GM12878 (cell line): ENCODE measurements around the gene SIRT7. TPM values are rescaled to one million over a fixed set of nuclear protein-coding genes. Genes with fewer than 3 reads are reported as not detected.

Experiments
- ATF7 ChIP-seq: fragments of 450-650 bp; IDR thresholded peaks from 2 replicates; pipeline ENCODE4 v1.6.1; 2016; ENCODE audit warnings: low read depth, mild to moderate bottlenecking
- LARP7 ChIP-seq: fragments of 450-650 bp; IDR thresholded peaks from 2 replicates; pipeline ENCODE4 v1.6.1; 2017; ENCODE audit warnings: mild to moderate bottlenecking
- RFX5 ChIP-seq: IDR thresholded peaks from 2 replicates; pipeline ENCODE4 v1.6.1; 2011; ENCODE audit warnings: low read depth, low read length, improper control_type of control experiment
- ZNF24 ChIP-seq: fragments of 450-650 bp; IDR thresholded peaks from 2 replicates; pipeline ENCODE4 v1.6.1; 2017; ENCODE audit warnings: antibody characterized with exemption, mild to moderate bottlenecking
- polyA plus RNA-seq, 11 experiments: library from polyadenylated mRNA; depleted of rRNA in 4 of 11; unstranded in 6 of 11; stranded (reverse) in 5 of 11; fragments of >200 nt; fragmentation: Nextera tagmentation in 4 of 11; fragmentation: Illumina TruSeq in 1 of 11; extraction: Ambion mirVana in 4 of 11; extraction: Trizol in 1 of 11; gene quantifications; 1 replicate in 1 of 11; 2 replicates in 10 of 11; pipeline versions ENCODE4 v1.2.1 to v1.2.3, GENCODE V29; 2011 to 2016; ENCODE audit warnings: inconsistent platforms in 2 of 11, missing spikeins in 2 of 11, low read depth in 1 of 11
- total RNA-seq, 4 experiments: library from RNA; depleted of rRNA in 3 of 4; stranded (reverse); fragments of >200 nt in 3 of 4; fragmentation: Illumina TruSeq in 1 of 4; extraction: Trizol in 1 of 4; gene quantifications; 2 replicates each; pipeline versions ENCODE4 v1.2.1 to v1.2.3, GENCODE V29; 2013 to 2021
- TF ChIP-seq, protein P1 (sequence below): fragments of 450-650 bp; conservative IDR thresholded peaks from 2 replicates; pipeline ENCODE4 v1.6.1; 2017; ENCODE audit warnings: mild to moderate bottlenecking, moderate library complexity
- TF ChIP-seq, protein P2 (sequence below): IDR thresholded peaks from 2 replicates; pipeline ENCODE4 v1.6.1; 2011; ENCODE audit warnings: borderline replicate concordance, low read depth, mild to moderate bottlenecking, moderate library complexity, mixed read lengths, low read length; ENCODE audit not compliant: insufficient read depth; ENCODE audit errors: extremely low read length
- TF ChIP-seq, protein P3 (sequence below): IDR thresholded peaks from 2 replicates; pipeline ENCODE4 v1.6.1; 2011; ENCODE audit warnings: mild to moderate bottlenecking, low read depth, low read length, moderate library complexity; ENCODE audit not compliant: insufficient replicate concordance
- TF ChIP-seq, protein P4 (sequence below): fragments of 450-650 bp; IDR thresholded peaks from 2 replicates; pipeline ENCODE4 v1.6.1; 2016; ENCODE audit warnings: mild to moderate bottlenecking, moderate library complexity, borderline replicate concordance
- TF ChIP-seq, protein P5 (sequence below): fragments of 450-650 bp; IDR thresholded peaks from 2 replicates; pipeline ENCODE4 v1.6.1; 2017; ENCODE audit warnings: mild to moderate bottlenecking, moderate library complexity
- TF ChIP-seq, protein P6 (sequence below): fragments of 450-650 bp; IDR thresholded peaks from 2 replicates; pipeline ENCODE4 v1.6.1; 2017; ENCODE audit warnings: mild to moderate bottlenecking, moderate library complexity

Gene SIRT7
- total and polyA plus RNA-seq, 10 of the 15 experiments (the other 5 are each of a cell fraction or from before 2014, with no cell fraction given): 1.2 to 56.2 (median 22.7) TPM

DNA sequence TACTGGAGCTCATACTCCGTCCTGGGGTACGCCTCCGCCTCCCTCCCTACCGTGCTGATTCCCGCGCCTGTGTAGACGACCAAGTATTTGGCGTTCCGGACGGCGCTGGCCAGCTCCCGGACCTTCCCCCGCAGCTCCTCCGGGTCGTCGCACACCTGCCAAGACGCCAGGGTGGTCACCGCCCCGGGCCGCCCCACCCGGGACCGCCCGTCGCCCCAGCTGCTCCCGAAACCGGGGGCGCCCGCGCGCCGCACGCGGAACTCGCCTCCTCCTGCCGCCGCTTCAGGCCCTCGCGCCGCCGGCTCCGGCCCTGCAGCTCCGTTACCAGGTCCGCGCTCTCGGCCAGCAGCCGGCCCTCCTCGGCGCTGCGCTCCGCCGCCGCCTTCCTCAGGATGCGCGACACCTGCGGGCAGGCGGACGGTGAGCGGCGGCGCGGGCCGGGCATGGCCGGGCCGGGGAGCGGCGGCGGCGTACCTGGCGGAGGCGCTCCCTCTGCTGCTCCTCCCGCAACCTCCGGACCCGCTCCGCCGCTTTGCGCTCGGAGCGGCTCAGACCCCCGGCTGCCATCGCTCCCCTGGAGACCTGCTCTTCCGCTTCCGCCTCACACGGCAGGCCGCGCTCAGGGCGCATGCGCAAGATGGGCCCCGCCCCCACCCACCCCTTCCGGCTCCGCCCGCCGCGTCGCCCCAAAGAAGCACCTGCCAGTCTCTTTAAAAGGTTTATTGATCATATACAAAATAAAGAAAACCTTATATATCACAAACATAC lies at the start of gene SIRT7 (continued):
- TF ChIP-seq, protein P1, sequence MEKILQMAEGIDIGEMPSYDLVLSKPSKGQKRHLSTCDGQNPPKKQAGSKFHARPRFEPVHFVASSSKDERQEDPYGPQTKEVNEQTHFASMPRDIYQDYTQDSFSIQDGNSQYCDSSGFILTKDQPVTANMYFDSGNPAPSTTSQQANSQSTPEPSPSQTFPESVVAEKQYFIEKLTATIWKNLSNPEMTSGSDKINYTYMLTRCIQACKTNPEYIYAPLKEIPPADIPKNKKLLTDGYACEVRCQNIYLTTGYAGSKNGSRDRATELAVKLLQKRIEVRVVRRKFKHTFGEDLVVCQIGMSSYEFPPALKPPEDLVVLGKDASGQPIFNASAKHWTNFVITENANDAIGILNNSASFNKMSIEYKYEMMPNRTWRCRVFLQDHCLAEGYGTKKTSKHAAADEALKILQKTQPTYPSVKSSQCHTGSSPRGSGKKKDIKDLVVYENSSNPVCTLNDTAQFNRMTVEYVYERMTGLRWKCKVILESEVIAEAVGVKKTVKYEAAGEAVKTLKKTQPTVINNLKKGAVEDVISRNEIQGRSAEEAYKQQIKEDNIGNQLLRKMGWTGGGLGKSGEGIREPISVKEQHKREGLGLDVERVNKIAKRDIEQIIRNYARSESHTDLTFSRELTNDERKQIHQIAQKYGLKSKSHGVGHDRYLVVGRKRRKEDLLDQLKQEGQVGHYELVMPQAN: peak; percentile 97
- TF ChIP-seq, protein P2, sequence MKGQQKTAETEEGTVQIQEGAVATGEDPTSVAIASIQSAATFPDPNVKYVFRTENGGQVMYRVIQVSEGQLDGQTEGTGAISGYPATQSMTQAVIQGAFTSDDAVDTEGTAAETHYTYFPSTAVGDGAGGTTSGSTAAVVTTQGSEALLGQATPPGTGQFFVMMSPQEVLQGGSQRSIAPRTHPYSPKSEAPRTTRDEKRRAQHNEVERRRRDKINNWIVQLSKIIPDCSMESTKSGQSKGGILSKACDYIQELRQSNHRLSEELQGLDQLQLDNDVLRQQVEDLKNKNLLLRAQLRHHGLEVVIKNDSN: no peak
- TF ChIP-seq LARP7 (peak; percentile 98; the same call in 1 of the 2 replicates), ZNF24 (peak; percentile 46; the same call in 1 of the 2 replicates), ATF7 (no peak), RFX5 (no peak)
- TF ChIP-seq, protein P3, sequence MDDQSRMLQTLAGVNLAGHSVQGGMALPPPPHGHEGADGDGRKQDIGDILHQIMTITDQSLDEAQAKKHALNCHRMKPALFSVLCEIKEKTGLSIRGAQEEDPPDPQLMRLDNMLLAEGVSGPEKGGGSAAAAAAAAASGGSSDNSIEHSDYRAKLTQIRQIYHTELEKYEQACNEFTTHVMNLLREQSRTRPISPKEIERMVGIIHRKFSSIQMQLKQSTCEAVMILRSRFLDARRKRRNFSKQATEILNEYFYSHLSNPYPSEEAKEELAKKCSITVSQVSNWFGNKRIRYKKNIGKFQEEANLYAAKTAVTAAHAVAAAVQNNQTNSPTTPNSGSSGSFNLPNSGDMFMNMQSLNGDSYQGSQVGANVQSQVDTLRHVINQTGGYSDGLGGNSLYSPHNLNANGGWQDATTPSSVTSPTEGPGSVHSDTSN: no peak
- TF ChIP-seq, protein P4, sequence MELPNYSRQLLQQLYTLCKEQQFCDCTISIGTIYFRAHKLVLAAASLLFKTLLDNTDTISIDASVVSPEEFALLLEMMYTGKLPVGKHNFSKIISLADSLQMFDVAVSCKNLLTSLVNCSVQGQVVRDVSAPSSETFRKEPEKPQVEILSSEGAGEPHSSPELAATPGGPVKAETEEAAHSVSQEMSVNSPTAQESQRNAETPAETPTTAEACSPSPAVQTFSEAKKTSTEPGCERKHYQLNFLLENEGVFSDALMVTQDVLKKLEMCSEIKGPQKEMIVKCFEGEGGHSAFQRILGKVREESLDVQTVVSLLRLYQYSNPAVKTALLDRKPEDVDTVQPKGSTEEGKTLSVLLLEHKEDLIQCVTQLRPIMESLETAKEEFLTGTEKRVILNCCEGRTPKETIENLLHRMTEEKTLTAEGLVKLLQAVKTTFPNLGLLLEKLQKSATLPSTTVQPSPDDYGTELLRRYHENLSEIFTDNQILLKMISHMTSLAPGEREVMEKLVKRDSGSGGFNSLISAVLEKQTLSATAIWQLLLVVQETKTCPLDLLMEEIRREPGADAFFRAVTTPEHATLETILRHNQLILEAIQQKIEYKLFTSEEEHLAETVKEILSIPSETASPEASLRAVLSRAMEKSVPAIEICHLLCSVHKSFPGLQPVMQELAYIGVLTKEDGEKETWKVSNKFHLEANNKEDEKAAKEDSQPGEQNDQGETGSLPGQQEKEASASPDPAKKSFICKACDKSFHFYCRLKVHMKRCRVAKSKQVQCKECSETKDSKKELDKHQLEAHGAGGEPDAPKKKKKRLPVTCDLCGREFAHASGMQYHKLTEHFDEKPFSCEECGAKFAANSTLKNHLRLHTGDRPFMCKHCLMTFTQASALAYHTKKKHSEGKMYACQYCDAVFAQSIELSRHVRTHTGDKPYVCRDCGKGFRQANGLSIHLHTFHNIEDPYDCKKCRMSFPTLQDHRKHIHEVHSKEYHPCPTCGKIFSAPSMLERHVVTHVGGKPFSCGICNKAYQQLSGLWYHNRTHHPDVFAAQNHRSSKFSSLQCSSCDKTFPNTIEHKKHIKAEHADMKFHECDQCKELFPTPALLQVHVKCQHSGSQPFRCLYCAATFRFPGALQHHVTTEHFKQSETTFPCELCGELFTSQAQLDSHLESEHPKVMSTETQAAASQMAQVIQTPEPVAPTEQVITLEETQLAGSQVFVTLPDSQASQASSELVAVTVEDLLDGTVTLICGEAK: no peak
- TF ChIP-seq, protein P5, sequence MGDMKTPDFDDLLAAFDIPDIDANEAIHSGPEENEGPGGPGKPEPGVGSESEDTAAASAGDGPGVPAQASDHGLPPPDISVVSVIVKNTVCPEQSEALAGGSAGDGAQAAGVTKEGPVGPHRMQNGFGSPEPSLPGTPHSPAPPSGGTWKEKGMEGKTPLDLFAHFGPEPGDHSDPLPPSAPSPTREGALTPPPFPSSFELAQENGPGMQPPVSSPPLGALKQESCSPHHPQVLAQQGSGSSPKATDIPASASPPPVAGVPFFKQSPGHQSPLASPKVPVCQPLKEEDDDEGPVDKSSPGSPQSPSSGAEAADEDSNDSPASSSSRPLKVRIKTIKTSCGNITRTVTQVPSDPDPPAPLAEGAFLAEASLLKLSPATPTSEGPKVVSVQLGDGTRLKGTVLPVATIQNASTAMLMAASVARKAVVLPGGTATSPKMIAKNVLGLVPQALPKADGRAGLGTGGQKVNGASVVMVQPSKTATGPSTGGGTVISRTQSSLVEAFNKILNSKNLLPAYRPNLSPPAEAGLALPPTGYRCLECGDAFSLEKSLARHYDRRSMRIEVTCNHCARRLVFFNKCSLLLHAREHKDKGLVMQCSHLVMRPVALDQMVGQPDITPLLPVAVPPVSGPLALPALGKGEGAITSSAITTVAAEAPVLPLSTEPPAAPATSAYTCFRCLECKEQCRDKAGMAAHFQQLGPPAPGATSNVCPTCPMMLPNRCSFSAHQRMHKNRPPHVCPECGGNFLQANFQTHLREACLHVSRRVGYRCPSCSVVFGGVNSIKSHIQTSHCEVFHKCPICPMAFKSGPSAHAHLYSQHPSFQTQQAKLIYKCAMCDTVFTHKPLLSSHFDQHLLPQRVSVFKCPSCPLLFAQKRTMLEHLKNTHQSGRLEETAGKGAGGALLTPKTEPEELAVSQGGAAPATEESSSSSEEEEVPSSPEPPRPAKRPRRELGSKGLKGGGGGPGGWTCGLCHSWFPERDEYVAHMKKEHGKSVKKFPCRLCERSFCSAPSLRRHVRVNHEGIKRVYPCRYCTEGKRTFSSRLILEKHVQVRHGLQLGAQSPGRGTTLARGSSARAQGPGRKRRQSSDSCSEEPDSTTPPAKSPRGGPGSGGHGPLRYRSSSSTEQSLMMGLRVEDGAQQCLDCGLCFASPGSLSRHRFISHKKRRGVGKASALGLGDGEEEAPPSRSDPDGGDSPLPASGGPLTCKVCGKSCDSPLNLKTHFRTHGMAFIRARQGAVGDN: peak; percentile 82; the same call in 1 of the 2 replicates
- TF ChIP-seq, protein P6, sequence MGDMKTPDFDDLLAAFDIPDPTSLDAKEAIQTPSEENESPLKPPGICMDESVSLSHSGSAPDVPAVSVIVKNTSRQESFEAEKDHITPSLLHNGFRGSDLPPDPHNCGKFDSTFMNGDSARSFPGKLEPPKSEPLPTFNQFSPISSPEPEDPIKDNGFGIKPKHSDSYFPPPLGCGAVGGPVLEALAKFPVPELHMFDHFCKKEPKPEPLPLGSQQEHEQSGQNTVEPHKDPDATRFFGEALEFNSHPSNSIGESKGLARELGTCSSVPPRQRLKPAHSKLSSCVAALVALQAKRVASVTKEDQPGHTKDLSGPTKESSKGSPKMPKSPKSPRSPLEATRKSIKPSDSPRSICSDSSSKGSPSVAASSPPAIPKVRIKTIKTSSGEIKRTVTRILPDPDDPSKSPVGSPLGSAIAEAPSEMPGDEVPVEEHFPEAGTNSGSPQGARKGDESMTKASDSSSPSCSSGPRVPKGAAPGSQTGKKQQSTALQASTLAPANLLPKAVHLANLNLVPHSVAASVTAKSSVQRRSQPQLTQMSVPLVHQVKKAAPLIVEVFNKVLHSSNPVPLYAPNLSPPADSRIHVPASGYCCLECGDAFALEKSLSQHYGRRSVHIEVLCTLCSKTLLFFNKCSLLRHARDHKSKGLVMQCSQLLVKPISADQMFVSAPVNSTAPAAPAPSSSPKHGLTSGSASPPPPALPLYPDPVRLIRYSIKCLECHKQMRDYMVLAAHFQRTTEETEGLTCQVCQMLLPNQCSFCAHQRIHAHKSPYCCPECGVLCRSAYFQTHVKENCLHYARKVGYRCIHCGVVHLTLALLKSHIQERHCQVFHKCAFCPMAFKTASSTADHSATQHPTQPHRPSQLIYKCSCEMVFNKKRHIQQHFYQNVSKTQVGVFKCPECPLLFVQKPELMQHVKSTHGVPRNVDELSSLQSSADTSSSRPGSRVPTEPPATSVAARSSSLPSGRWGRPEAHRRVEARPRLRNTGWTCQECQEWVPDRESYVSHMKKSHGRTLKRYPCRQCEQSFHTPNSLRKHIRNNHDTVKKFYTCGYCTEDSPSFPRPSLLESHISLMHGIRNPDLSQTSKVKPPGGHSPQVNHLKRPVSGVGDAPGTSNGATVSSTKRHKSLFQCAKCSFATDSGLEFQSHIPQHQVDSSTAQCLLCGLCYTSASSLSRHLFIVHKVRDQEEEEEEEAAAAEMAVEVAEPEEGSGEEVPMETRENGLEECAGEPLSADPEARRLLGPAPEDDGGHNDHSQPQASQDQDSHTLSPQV: 0 out of 2 replicates have a peak, but pooled peaks have one; percentile 42
